ENCODE results near the gene ADAMTS3.

ADAMTS3 gene

DNA sequence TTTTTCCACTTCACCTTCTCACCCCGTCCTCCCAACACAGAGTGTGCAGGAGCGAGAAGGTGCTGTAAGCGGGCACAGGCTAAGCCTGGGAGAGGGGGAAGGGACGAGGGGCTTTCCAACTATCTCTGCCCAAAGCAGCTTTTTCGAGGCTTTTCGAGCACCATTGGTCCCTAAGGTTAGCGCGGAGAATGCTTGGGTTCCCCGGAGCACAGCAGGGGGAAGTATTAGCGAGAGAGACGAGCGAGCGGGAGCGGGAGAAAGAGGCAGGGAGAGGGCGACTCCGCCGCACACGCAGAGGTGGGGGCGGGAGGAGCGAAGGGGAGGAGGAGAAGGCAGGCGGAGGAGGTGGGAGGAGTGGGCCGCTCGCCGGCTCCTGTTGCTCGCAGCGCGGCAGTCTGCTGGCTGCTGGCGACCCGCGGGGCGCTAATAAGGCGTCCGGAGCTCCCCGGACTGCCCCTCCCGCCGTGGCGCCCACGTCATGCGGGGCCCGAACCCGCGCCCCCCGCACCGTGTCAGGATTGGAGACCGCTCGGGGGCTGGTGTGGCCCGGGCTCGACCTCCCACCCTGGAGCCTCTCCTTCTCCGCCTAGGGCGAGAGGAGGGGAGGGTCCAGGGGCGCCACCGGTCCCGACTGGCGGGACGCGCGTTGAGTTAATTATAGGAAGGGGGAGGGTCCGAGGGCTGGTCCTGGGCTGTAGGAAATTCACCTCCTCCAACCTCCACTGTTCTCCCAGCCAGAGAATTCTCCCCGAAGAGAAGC lies at the start of gene ADAMTS3:
TSS of gene ADAMTS3 (minus strand) at position 263 of the 760 bp plus-strand sequence. CDS start 459 bp downstream, outside the sequence.
- no peak for DNase-seq (ENCODE audit: low read depth in 2 of 2)

DNA sequence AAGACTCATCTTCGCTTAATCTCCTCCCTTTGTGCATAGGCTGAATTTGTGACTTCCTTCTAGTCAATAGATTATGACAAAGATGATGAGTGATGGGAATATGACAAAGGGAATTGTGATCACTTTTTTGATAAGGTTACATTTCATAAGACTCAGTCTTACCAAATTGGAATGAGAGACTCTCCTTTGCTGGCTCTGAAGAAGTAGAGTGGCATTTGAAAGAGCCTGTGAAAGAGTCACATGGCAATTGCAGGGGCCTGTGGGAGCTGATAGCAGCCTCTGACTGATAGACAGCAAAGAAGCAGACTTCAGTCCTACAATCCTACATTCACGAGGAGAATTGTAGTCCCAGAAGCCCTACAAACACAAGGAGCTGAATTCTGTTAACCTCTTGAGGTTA lies 44.9 kb upstream of the ADAMTS3 start:
- DNase-seq (ENCODE audit: low read depth in 2 of 2): no peak

DNA sequence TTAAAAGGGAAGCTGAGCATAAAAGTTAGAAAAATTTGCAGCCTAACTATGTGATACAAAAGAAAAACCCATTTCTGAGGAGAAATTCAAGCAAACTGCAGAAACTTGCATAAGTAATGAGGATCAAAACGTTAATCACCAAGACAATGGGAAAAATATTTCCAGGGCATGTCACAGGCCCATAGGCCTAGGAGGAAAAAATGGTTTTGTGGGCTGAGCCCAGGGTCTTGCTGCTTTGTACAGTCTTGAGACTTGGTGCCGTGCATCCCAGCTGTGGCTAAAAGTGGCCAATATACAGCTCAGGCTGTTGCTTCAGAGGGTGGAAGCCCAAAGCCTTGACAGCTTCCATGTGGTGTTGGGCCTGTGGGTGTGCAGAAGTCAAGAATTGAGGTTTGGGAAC lies 37.7 kb upstream of the ADAMTS3 start:
- DNase-seq (ENCODE audit: low read depth in 2 of 2): no peak

DNA sequence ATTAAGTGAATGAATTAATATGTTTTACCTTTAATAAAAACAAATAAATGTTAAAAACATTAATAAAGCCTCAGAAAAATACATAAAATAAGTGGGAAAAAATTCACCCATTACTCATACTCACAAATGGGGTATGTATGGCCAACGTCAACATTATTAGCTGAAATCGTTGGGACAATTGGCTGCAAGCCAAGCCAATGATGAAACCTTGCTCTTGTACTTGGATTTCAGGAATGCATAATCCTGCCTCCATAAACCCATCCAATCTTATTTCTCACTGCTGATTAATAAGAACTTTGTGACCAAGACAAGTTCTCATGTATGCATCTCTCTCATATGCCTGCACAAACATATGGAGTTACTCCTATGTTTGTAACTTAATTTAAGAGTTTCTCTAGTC lies 35.3 kb upstream of the ADAMTS3 start:
- no peak for DNase-seq (ENCODE audit: low read depth in 2 of 2)

DNA sequence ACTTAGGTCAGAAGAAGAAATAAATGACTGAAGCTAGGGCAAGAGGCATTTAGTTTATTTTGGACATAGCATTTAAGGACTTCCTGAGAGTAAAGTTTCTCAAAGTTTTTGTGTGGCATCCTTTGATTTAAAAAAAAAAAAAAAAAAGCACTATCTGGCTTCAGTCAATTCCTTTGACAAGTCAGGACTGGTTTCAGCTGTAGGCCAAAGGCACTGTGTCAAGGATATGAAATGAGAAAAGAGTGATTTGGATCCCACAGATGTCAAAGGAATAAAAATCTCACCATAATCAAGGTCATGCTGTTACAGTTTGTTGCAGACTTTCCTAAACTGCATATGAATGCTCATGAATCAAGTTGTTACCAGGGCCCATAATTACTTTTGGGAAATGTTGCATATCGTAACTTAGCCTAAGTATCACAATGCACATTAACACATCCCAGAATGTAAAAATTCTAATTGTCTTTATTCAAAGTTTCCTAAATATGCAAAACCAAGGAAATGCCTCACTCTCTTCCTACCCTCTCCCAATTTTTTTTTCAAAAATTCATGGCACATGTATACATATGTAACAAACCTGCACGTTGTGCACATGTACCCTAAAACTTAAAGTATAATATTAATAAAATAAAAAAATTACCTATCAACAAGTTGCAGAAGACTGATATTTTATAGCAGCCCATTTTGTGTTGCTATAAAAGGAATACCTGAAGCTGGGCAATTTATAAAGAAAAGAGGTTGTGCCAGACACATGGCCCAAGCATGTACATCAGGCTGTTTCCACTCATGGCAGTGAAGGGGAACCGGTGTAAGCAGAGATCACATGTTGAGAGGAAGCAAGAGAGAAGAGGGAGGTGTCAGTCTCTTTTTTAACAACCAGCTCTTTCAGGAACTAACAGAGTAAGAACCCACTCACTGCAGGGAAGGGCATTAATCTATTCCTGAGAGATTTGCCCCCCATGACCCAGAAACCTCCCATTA lies 33.7 kb upstream of the ADAMTS3 start:
- no peak for DNase-seq (ENCODE audit: low read depth in 2 of 2)

DNA sequence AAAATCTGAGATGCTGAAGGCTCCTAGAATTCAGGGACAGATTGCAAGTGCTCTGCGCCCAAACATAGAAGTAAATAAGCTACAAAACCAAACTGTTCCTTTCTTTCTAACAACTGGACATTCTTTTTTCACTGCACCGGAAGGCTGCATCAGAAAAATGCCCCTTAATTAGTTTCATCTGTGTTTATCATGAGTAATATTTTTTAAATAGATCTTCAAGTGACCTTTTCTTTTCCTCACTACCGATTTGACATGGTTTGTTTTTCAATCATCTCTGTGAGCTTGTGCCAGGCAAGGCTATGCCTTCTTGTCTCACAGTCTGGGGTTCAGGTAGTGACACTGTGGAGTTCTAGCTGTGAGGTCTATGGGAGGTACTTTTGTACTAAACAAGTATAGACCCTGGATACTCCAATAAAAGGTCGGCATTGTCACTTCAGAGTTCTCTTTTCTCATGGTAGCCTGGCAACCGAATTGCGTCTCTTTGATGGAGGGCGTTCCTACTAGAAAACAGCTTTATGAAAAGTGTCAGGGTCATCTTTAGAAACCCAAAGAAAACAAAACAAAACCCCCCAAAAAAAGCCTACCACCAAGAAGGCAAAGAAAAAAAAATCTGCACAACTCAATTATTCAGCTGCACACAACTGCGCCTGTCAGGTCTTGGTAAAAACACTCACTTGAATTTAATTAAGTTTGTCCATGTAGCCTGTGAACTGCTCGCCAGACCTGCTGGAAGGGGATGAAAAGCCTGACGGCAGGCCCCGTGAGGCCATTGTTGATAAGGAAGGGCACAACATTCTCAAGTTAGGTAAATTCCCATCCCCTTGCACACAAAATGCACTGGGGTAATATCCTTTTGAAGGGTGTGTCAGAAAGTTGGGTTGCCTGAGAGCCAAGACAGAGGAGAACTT lies 22.8 kb upstream of the ADAMTS3 start:
- DNase-seq (ENCODE audit: low read depth in 2 of 2): no peak

DNA sequence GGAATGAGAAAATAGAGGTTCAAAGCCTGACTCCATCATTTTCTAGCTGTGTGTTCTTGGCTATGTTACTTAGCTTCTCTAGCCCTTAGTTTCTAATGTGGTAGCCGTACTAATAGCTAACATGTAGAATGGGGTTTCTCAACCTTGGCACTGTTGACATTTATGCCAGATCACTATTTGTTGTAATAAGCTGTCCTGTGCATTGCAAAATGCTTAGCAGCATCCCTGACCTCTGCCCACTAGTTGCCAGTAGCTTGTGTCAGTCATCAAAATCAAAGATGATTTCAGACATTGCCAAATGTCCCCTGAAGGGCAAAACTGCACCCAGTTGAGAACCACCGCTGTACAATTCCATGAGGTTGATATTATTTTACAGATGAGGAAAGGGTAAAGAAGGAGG lies 18.3 kb upstream of the ADAMTS3 start:
- DNase-seq (ENCODE audit: low read depth in 2 of 2): no peak

DNA sequence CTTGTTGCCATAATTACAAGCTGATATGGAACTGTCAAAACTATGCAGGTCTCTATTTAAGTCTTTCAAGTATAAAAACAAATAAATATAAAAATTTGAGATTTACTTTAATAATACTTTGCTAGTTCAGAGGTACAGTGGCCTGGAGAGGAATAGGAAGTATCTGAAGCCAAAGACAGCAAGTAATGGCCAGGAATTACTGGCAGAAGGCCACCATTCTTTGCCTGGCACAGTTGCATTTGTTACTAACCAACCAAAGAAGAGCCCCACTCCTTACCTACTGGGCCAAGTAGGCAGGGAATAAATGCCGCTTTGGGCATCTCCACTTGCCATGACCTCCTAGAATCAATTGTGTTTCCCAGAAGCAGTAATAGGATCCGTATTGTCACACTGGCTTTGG lies 13.8 kb upstream of the ADAMTS3 start:
- no peak for DNase-seq (ENCODE audit: low read depth in 2 of 2)

DNA sequence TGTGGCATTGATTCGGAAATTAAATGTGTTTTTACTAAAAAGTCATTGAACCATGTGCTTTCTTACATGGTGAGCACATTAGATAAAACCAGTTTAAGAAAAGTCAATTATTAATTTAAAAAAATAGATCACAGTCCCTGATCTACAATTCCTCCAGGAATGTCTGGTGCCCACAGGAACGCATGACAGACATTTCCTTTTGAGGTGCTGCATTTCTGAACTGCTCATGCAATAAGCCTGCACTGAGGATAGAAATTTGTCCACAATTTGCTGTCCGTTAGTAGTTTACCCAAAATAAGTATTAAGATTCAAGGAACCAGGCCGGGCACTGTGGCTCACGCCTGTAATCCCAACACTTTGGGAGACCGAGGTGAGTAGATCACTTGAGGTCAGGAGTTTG lies 8.2 kb upstream of the ADAMTS3 start:
- DNase-seq (ENCODE audit: low read depth in 2 of 2): no peak

DNA sequence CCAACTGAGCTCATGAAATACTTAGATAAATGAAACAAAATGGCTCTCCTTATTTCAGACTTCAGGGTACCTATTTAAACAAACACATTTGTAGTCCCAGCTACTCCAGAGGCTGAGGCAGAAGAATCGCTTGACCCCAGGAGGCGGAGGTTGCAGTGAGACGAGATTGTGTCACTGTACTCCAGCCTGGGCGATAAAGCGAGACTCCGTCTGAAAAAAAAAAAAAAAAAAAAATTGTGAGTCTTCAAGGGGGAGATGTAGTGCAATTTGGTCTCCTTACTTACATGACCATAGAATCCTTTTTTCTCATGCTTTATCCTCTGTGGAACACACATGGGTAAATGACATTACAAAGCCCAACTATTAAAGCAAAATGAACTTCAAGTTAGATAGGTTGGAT lies 2.3 kb upstream of the ADAMTS3 start:
- no peak for DNase-seq (ENCODE audit: low read depth in 2 of 2)

DNA sequence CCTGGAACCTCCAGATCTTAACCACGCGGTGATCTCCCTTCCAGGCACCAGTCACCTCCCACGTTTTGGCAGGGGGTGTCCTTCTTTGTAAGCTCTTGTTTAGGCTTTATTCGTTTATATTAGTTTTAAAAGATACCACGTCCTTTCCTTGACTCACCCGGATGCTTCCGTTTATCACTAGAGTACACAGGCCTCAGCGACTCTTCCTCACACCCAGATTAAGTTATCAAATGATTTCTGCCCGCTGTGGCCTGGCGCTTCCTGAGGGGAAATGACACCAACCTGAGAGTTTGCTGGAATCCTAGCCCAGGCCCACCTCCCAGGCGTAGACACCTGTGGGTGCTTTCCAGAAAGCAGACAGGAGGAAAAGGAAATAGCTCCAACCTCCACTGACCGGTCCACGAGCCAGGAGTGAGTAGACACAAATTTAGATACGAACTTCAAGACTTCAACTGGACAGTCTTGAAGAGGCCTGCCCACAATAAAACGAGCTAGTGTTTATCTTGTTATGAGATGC lies 756 bp upstream of the ADAMTS3 start:
- no peak for DNase-seq (ENCODE audit: low read depth in 2 of 2)

DNA sequence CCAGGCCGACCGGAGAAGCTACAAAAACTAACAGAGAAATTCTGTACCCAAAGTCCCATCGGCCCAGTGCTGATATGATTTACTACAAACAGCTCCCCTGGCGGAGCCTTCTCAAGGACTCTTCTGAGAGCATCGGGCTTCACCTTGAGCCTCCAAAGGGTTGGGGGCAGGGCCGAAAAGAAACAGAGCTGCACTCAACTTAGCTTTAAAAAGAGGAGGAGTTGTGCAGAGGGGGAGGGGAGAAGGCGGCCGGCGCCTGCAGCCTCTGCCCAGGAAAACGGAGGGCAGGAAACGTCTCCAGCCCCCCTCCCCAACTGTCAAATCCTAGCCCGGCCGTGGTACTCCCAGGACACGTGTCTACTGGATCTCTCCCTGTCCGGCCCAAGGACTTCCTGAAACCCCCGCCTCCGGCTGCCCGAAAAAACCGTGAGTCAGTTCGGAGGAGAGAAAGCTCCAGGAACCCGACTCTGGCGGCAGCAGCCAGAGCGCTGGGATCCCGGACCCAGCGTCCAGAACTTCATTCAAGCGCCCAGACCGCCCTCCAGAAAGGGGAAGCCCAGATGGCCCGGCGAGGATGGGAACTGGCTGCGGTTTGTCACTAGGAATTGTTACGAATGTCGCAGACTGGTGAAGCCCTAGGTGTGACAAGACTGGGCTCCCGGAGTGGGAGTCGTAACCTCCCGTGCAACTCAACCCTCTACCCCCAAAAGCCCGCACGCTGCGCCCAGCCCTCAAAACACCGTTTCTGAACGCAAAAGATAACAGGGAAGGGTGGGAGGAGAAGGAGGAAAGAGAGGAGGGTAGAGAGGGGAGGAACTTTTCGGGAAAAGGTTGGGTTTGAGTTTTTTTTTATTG lies 973 bp downstream of the ADAMTS3 start:
- DNase-seq (ENCODE audit: low read depth in 2 of 2): no peak

DNA sequence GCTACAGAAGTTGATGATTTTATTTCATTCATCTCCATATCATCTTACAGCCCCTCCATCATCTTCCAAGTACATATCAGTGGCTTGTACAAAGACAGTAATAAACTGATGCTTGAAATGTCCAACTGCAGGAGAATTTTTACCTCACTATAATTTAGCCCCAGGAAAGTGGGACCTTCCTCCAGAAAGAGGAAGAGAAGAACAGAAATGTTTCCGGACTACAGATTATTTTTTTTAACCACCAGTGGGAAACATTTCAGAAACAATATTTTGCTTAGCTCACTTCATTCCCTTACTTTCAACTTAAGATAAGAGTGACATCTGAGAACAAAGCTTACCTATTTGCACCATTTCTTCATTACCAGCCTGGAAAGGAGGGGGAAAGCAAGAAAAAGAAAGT lies 2.0 kb downstream of the ADAMTS3 start:
- DNase-seq (ENCODE audit: low read depth in 2 of 2): no peak

DNA sequence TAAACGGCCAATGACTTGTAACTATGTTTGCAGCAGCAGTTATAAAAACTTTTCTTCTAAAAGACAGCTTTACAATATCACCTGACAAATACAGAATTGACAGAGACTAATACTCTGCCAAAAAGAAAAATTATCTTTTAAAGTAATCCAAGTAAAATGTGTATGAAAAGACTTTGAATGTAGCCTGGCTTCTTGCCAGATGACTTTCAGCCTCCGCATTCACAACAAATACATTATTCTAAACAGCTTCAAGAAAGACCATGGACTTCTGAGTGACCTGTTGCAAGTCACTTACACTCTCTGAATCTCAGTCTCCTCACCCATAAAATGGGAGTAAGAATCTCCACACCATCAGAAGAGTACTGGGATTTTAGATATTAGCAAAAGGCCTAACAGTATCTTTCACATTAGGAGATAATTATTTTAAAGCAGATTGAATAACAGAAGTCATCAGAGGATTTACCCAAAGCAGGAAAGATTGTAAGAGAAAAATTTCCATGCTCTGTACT lies 2.5 kb downstream of the ADAMTS3 start:
- DNase-seq (ENCODE audit: low read depth in 2 of 2): no peak

DNA sequence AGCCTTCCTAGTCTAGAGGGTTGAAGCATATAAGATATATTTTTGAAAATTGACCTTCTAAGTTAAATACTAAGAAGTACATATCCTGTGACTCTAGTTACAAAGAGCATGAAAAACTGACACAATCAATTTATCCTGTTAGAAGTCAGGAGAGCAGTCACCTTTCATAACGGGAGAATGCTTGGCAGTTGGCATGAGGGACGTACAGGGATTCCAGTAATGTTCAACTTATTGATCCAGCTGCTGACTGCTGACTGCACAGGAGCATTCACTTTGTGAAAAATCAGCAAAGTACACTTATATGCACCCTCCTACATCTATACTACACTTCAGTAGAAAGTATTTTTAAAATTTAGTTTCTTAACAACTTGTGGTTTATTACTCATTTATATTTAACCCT lies 4.2 kb downstream of the ADAMTS3 start:
- no peak for DNase-seq (ENCODE audit: low read depth in 2 of 2)

DNA sequence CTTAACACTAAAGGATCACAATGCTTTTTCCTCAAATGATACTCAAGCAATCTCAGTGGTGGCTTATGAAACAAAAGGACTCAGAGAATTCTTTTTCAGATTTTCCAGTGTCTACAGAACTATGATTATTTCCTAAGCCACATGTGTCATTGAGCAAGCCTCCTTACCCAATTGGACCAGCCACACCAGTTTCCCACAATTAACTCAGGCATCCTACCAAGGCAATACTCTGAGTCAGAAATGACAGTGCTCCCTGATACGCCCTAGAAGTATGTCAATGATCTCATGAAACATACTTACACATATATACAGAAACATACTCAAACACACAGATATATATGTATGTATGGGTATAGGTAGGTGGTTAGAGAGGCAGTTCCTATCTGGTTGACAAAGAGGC lies 4.8 kb downstream of the ADAMTS3 start:
- no peak for DNase-seq (ENCODE audit: low read depth in 2 of 2)

DNA sequence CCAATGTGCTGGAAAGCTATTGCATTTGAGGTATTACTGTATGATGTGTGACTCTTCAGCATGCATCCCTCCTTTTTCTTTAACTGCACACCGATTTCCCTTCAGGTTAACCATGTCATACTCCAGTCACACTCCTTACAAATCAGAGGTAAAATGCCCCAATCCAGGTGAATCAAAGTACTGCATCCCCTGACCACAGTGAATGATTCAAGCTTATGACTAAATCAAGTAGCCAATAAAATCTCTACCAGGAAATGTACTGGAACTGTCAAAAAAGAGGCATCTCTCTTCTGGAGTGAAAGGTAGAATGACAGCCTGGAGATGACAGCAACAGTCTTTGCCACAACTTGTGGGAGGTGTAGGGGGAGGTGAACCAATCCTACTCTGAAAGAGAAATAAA lies 10.4 kb downstream of the ADAMTS3 start:
- DNase-seq (ENCODE audit: low read depth in 2 of 2): no peak

DNA sequence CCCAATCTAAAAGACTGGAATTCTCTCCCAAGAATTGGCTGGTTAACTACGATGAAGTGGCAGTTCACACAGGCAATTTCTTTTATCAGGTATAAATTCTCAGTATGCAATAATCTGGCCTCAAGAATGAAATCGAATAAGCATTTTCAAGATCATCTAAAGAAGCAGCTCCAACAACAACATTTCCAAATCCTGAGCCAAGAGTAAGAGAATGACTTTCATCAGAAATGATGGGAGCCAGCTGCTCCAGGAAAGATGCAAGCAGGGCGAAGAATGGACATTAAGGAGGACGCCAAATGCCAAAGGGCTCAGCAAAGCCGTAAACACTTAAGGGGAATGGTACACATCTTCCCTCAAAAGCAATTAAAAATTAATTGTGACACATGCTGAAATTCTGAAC lies 12.0 kb downstream of the ADAMTS3 start:
- DNase-seq (ENCODE audit: low read depth in 2 of 2): no peak

DNA sequence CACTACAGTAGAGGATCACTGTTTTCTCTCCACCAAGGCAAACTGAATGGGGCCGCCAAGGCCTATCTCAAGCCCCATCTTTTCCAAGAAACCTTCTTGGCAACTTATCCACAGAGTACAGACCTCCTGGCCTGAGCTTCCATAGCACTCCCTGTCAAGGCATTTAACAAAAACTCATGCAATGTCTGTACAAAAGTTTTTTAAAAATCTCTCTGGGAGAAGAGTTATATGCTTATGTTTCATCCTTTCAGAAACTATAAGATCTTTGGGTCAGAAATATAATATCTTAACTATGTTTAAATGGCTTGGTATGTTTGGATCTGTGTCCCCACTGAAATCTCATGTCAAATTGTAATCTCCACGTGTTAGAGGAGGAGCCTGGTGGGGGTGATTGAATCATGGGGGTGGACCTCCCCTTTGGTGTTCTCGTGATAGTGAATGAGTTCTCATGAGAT lies 13.6 kb downstream of the ADAMTS3 start:
- DNase-seq (ENCODE audit: low read depth in 2 of 2): no peak

All from stimulated activated CD4-positive, alpha-beta T cell treated with anti-CD3 and anti-CD28 coated beads, Interleukin-15, amount 100 ng/mL, for 48 hours (primary cell).